ENCODE measurements around the gene GOLGA5. TPM values are rescaled to one million over a fixed set of nuclear protein-coding genes. Genes with fewer than 3 reads are reported as not detected.

GOLGA5 gene
- total and polyA plus RNA-seq, 2 donors (not counting 3 experiments of a cell fraction or from before 2014, with no cell fraction given) = 16.3 to 28.9 TPM

DNA sequence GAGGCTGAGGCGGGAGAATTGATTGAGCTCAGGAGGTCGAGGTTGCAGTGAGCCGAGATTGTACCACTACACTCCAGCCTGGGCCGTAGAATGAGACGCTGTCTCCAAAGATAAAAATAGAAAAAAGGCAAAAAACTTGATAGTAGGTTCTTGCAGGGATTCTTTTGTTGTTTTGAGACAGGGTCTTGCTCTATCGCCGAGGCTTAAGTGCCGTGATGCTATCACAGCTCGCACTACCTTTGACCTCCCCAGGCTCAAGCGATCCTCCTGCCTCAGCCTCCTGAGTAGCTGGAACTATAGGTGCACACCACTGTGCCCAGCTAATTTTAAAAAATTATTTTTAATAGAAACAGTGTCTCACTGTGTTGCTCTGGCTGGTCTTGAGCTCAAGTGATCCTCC is 4.7 kb downstream of the GOLGA5 start:
- POLR2A ChIA-PET = no interaction called here
- no peak for DNase-seq (ENCODE audit: low read depth, low spot score)
- no peak overlapping the region for H3K4me2 ChIP-seq (ENCODE audit: insufficient read depth, low read length)
- dilution Hi-C loops (cut with MboI; ENCODE audit: extremely low pct_ligation_motif_present, low sequenced_read_pairs) = no loop called here
- H3K36me3 ChIP-seq (ENCODE audit: control insufficient read depth in 2 of 2, extremely low read depth in 1 of 2, insufficient read depth in 2 of 2, low read length in 2 of 2) = peaks cover 0 to 5% of the 10 kb centered on the region in 2 experiments
- H2AFZ ChIP-seq (ENCODE audit: low read depth, low read length) = no peak overlapping the region
- no TSS peak for BruUV-seq (replicated peaks)
- no peaks in the 10 kb centered on the region for H3K9me1 ChIP-seq (replicated peaks; ENCODE audit: control insufficient read depth, extremely low read depth, insufficient read depth, low read length)
- H3K27me3 ChIP-seq (ENCODE audit: control insufficient read depth in 2 of 2, insufficient read depth in 2 of 2, low read length in 2 of 2) = no peaks in the 10 kb centered on the region
- TF ChIP-seq EZH2 (IDR thresholded peaks at IDR 0.05; ENCODE audit: borderline replicate concordance, low read depth, low read length, severe bottlenecking) = no peak
- no peak for TF ChIP-seq JUN (IDR thresholded peaks at IDR 0.05; ENCODE audit: borderline replicate concordance, insufficient read depth, insufficient read length, low read depth)
- H3K4me3 ChIP-seq (replicated peaks in 1 of 3; ENCODE audit: insufficient read depth in 1 of 3, low read depth in 1 of 3, low read length in 3 of 3) = no peak overlapping the region
- FAIRE-seq = no peak
- no peak overlapping the region for H3K27ac ChIP-seq (ENCODE audit: insufficient read depth, low read depth, low read length)
- H4K20me1 ChIP-seq (replicated peaks; ENCODE audit: control insufficient read depth, extremely low read depth, insufficient read depth, low read length) = peaks cover 2% of the 10 kb centered on the region
- no peaks in the 10 kb centered on the region for H3K9me3 ChIP-seq (replicated peaks; ENCODE audit: control insufficient read depth, insufficient read depth, low read length)
- peaks cover 3% of the 10 kb centered on the region for H3K4me1 ChIP-seq (ENCODE audit: control insufficient read depth, extremely low read depth, insufficient read depth, low read length)
- H3K79me2 ChIP-seq (ENCODE audit: control insufficient read depth, insufficient read depth, low read length) = peaks cover 66% of the 10 kb centered on the region
- H3K9ac ChIP-seq (replicated peaks; ENCODE audit: extremely low read depth, insufficient read depth, low read length) = no peak overlapping the region
- intact Hi-C loops (cut with micrococcal nuclease) = no loop called here
- CTCF ChIA-PET = interaction anchor here (0.8 to 0.9 kb wide), 2 partner anchors 11 to 12 kb away, joined by 3 to 4 read pairs; no protein-coding TSS in a partner anchor

DNA sequence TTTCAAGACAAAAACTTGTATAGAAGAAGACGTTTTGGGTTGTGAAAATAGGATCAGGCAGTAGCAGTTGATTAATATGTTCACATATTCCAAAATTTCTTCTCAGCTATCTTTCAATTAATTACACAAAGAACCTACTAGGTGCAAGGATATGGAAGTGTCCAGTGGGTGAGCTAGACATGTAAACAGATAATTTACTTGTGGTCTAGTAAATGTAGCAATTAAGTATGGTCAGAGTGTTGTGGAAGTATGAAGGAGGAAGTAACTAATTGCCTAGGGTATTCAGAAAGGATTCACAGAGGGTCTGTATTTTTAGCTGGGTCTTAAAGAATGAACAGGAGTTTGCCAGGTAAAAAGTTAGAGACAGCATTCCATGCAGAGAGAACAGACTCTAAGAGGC is 5.9 kb downstream of the GOLGA5 start:
- POLR2A ChIA-PET = interaction anchor here (1.7 kb wide), 1 partner anchor 9 kb away, joined by 3 read pairs; no protein-coding TSS in a partner anchor
- Histone ChIP-seq H3K4me2 (ENCODE audit: insufficient read depth, low read length) (no peak overlapping the region), H3K27ac (ENCODE audit: insufficient read depth, low read depth, low read length) (no peak overlapping the region), H3K9ac (replicated peaks; ENCODE audit: extremely low read depth, insufficient read depth, low read length) (no peak overlapping the region), H3K36me3 (ENCODE audit: control insufficient read depth in 2 of 2, extremely low read depth in 1 of 2, insufficient read depth in 2 of 2, low read length in 2 of 2) (peaks cover 0 to 5% of the 10 kb centered on the region in 2 experiments), H3K9me1 (replicated peaks; ENCODE audit: control insufficient read depth, extremely low read depth, insufficient read depth, low read length) (no peaks in the 10 kb centered on the region), H3K4me3 (replicated peaks in 1 of 3; ENCODE audit: insufficient read depth in 1 of 3, low read depth in 1 of 3, low read length in 3 of 3) (no peak overlapping the region), H3K4me1 (ENCODE audit: control insufficient read depth, extremely low read depth, insufficient read depth, low read length) (peaks cover 3% of the 10 kb centered on the region), H3K79me2 (ENCODE audit: control insufficient read depth, insufficient read depth, low read length) (peaks cover 63% of the 10 kb centered on the region), H4K20me1 (replicated peaks; ENCODE audit: control insufficient read depth, extremely low read depth, insufficient read depth, low read length) (peaks cover 2% of the 10 kb centered on the region), H3K9me3 (replicated peaks; ENCODE audit: control insufficient read depth, insufficient read depth, low read length) (no peaks in the 10 kb centered on the region), H2AFZ (ENCODE audit: low read depth, low read length) (no peak overlapping the region), H3K27me3 (ENCODE audit: control insufficient read depth in 2 of 2, insufficient read depth in 2 of 2, low read length in 2 of 2) (no peaks in the 10 kb centered on the region)
- no TSS peak for BruUV-seq (replicated peaks)
- no peak for TF ChIP-seq POLR2AphosphoS5 (IDR thresholded peaks at IDR 0.05; ENCODE audit: insufficient read depth, low read depth, low read length)
- TF ChIP-seq, protein P1, sequence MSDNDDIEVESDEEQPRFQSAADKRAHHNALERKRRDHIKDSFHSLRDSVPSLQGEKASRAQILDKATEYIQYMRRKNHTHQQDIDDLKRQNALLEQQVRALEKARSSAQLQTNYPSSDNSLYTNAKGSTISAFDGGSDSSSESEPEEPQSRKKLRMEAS (IDR thresholded peaks at IDR 0.05; ENCODE audit: insufficient read depth, insufficient read length) = no peak
- TF ChIP-seq JUN (IDR thresholded peaks at IDR 0.05; ENCODE audit: borderline replicate concordance, insufficient read depth, insufficient read length, low read depth) = no peak
- no peak for TF ChIP-seq FOS (IDR thresholded peaks at IDR 0.05; ENCODE audit: borderline replicate concordance, insufficient read depth, low read length)
- TF ChIP-seq GATA2 (IDR thresholded peaks at IDR 0.05; ENCODE audit: insufficient read depth, insufficient read length, low read depth, low read length) = no peak
- TF ChIP-seq EZH2 (IDR thresholded peaks at IDR 0.05; ENCODE audit: borderline replicate concordance, low read depth, low read length, severe bottlenecking) = no peak
- TF ChIP-seq MYC (IDR thresholded peaks at IDR 0.05; ENCODE audit: low read depth, low read length) = no peak
- TF ChIP-seq, protein P2, sequence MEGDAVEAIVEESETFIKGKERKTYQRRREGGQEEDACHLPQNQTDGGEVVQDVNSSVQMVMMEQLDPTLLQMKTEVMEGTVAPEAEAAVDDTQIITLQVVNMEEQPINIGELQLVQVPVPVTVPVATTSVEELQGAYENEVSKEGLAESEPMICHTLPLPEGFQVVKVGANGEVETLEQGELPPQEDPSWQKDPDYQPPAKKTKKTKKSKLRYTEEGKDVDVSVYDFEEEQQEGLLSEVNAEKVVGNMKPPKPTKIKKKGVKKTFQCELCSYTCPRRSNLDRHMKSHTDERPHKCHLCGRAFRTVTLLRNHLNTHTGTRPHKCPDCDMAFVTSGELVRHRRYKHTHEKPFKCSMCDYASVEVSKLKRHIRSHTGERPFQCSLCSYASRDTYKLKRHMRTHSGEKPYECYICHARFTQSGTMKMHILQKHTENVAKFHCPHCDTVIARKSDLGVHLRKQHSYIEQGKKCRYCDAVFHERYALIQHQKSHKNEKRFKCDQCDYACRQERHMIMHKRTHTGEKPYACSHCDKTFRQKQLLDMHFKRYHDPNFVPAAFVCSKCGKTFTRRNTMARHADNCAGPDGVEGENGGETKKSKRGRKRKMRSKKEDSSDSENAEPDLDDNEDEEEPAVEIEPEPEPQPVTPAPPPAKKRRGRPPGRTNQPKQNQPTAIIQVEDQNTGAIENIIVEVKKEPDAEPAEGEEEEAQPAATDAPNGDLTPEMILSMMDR (IDR thresholded peaks at IDR 0.05; ENCODE audit: extremely low read depth in 1 of 2, insufficient read depth in 1 of 2, low read depth in 1 of 2, low read length in 2 of 2) = no peak
- no peak for TF ChIP-seq POLR2A (IDR thresholded peaks at IDR 0.05; ENCODE audit: low read depth, low read length)
- FAIRE-seq (no peak), DNase-seq (ENCODE audit: low read depth, low spot score) (no peak)
- CTCF ChIA-PET = interaction anchor here (1.0 to 1.3 kb wide), 2 partner anchors 9 to 22 kb away, joined by 4 read pairs; no protein-coding TSS in a partner anchor
- intact Hi-C loops (cut with micrococcal nuclease) (no loop called here), dilution Hi-C loops (cut with MboI; ENCODE audit: extremely low pct_ligation_motif_present, low sequenced_read_pairs) (no loop called here)

All from endothelial cell of umbilical vein (primary cell).